ENCODE measurements around the gene HPD.
"Not testable (repeated sequence)": the region's sequence is repeated elsewhere in the genome, so short reads cannot be mapped to it uniquely, and the experiment has no call there.

Gene HPD

DNA sequence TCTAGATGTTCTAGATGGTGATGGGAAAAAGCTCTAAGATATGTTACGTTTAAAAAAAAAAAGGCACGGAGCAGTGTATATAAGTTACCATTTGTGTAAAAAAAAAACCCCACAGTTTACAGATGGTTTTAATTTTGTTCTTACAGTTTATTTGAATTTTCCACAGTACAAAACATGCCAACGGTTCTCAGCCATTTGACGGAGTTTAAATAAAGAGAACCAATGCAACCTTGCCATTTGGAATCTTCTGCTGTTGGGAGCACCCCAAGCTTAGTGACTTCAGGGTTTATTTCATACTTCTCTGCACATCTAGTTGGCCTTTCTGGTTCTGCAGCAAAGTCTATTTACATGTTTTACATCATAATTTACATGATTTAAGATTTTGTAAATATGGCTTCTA, 7.7 kb upstream of the HPD start:
- Histone ChIP-seq H2AFZ (ENCODE audit: low read length, unreplicated experiment) (no peak overlapping the region), H3K4me1 (ENCODE audit: control insufficient read depth, insufficient read depth, low read length, unreplicated experiment) (peaks cover 12% of the 10 kb centered on the region), H3K27me3 (ENCODE audit: insufficient read depth, low read length) (no peaks in the 10 kb centered on the region), H3K4me3 (ENCODE audit: low read depth, low read length) (no peak overlapping the region), H3K27ac (ENCODE audit: low read depth, low read length) (no peak overlapping the region), H3K79me2 (ENCODE audit: control insufficient read depth, insufficient read depth, low read length, unreplicated experiment) (no peaks in the 10 kb centered on the region), H3K36me3 (ENCODE audit: insufficient read depth, low read length) (no peaks in the 10 kb centered on the region)

DNA sequence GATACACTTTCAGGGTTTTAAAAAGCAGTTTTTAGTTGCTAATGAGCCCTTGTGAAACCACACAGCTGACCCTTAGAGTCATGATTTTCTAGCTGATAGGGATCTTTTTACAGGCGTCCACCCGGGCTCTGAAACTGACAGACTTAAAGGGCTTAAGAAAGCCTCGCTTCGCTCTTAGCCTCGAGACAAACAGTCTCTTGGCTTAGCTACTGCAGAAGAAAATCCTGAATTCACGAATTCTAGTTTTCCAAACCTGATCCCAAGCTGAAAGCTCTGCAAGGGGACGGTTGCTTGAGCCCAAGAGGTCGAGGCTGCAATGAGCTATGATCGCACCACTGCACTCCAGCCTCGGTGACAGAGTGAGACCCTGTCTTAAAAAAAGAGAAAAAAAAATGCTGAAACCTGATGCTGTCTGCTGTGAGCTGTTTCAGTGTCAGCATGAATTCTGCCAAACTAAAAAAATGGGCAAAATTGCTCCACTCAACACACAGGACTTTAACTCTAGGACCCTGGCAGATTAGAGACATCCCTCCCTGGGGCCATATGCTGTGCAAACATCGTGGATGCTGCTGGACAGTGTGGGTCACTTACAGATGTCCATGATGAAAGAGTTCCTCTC, 3.1 kb upstream of the HPD start:
- H3K4me1 ChIP-seq (ENCODE audit: control insufficient read depth, insufficient read depth, low read length, unreplicated experiment) = peaks cover 37% of the 10 kb centered on the region
- peak overlapping the region; percentile 58 for H3K4me3 ChIP-seq (ENCODE audit: low read depth, low read length)
- no peaks in the 10 kb centered on the region for H3K36me3 ChIP-seq (ENCODE audit: insufficient read depth, low read length)
- H2AFZ ChIP-seq (ENCODE audit: low read length, unreplicated experiment) = peak overlapping the region; percentile 91
- no peaks in the 10 kb centered on the region for H3K27me3 ChIP-seq (ENCODE audit: insufficient read depth, low read length)
- no peaks in the 10 kb centered on the region for H3K79me2 ChIP-seq (ENCODE audit: control insufficient read depth, insufficient read depth, low read length, unreplicated experiment)
- H3K27ac ChIP-seq (ENCODE audit: low read depth, low read length) = no peak overlapping the region

DNA sequence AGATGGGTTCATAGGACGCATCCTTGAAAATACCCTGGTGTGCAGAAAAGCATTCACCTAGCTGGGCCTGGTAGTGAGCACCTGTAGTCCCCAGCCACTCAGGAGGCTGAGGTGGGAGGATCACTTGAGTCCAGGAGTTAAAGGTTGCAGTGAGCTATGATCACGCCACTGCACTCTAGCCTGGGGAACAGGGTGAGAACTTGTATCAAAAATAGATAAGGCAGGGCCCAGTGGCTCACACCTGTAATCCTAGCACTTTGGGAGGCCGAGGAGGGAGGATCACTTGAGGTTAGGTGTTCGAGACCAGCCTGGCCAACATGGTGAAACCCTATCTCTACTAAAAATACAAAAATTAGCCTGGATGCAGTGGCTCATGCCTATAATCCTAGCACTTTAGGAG, 2.0 kb upstream of the HPD start:
- not testable (repeated sequence) for H2AFZ ChIP-seq (ENCODE audit: low read length, unreplicated experiment); H3K36me3 ChIP-seq (ENCODE audit: insufficient read depth, low read length); H3K79me2 ChIP-seq (ENCODE audit: control insufficient read depth, insufficient read depth, low read length, unreplicated experiment); H3K4me3 ChIP-seq (ENCODE audit: low read depth, low read length); H3K27ac ChIP-seq (ENCODE audit: low read depth, low read length); H3K27me3 ChIP-seq (ENCODE audit: insufficient read depth, low read length)
- H3K4me1 ChIP-seq (ENCODE audit: control insufficient read depth, insufficient read depth, low read length, unreplicated experiment) = peaks cover 35% of the 10 kb centered on the region

DNA sequence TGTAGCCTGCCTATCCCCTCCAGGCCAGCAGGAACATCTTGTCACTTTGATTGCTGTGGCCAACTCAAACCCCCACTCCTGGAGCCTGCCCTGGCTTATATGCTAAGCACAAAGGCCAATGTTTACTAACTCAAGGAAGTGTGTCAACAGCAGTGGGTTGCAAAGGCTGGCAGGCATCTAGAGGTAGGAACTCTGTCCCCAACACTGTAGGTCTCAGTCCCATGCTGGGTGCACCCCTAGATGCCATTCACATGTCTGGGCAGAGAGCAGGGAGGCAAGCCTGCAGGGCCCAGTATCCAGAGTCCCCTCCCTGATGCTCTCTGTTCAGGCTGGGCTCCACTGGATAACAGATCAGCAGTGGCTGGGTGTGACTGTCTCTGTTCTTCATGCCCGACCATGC, 1.6 kb upstream of the HPD start:
- H3K4me3 ChIP-seq (ENCODE audit: low read depth, low read length) = no peak overlapping the region
- no peak overlapping the region for H2AFZ ChIP-seq (ENCODE audit: low read length, unreplicated experiment)
- no peaks in the 10 kb centered on the region for H3K27me3 ChIP-seq (ENCODE audit: insufficient read depth, low read length)
- no peak overlapping the region for H3K27ac ChIP-seq (ENCODE audit: low read depth, low read length)
- peaks cover 35% of the 10 kb centered on the region for H3K4me1 ChIP-seq (ENCODE audit: control insufficient read depth, insufficient read depth, low read length, unreplicated experiment)
- H3K79me2 ChIP-seq (ENCODE audit: control insufficient read depth, insufficient read depth, low read length, unreplicated experiment) = no peaks in the 10 kb centered on the region
- no peaks in the 10 kb centered on the region for H3K36me3 ChIP-seq (ENCODE audit: insufficient read depth, low read length)

DNA sequence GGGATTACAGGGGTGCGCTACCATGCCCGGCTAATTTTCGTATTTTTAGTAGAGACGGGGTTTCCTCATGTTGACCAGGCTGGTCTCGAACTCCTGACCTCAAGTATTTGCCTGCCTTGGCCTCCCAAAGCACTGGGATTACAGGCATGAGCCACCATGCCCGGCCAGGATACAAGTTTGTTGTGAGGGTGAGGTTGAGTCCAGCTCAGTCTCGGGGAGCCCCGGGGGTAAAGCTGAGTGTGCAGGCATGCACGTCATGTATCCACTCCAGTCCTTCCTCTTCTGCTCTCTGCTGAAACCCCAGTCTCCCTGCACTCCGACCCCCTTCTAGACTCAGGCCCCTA, 369 bp downstream of the HPD start:
- Histone ChIP-seq H2AFZ (ENCODE audit: low read length, unreplicated experiment) (peak overlapping the region; percentile 66), H3K27me3 (ENCODE audit: insufficient read depth, low read length) (no peaks in the 10 kb centered on the region), H3K4me3 (ENCODE audit: low read depth, low read length) (no peak overlapping the region), H3K27ac (ENCODE audit: low read depth, low read length) (peak overlapping the region; percentile 88), H3K36me3 (ENCODE audit: insufficient read depth, low read length) (no peaks in the 10 kb centered on the region), H3K79me2 (ENCODE audit: control insufficient read depth, insufficient read depth, low read length, unreplicated experiment) (no peaks in the 10 kb centered on the region), H3K4me1 (ENCODE audit: control insufficient read depth, insufficient read depth, low read length, unreplicated experiment) (peaks cover 35% of the 10 kb centered on the region)

DNA sequence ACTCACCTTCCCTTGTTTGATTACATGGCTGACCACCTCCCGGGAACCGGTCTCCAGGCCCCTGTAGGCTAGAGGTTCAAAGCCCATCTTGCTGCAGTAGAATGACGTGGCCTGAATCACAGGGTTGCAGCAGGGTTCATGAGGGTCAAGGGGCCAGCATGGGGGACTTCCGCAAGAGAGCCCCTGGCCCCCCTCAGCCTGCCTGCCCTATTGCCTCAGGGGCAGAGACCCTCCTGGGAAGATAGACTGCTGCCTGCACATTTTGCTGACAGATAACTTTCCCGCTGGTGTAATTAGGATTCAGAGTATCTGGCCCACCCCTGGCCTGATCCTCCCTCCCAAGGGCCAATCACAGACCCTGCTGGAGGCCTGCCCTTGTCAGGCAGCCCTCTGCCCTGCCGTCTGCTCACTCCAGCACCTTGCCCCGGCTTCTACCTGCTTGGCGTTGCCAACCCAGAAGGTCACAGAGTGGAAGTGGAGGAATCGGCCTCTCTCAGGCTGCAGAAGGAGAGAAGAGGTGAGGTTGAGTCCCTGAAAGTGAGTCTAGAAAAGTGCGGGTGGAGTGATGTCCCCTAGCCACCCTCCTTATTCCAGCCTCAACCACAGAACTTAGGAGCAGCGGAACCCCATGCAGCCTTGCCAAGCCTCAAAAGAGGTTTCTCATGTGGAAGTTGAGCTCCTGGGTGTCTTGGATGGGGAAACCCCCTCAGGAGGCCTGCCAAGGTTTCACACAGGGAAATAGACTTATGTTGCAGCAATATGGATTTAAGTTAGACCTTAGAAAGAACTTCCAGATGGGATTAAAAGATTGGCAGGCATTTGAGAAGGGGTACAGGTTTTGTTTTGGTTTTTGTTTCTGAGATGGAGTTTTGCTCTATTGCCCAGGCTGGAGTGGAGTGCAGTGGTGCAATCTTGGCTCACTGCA, 1.1 kb downstream of the HPD start:
- H3K4me3 ChIP-seq (ENCODE audit: low read depth, low read length) = no peak overlapping the region
- peaks cover 35% of the 10 kb centered on the region for H3K4me1 ChIP-seq (ENCODE audit: control insufficient read depth, insufficient read depth, low read length, unreplicated experiment)
- no peak overlapping the region for H2AFZ ChIP-seq (ENCODE audit: low read length, unreplicated experiment)

DNA sequence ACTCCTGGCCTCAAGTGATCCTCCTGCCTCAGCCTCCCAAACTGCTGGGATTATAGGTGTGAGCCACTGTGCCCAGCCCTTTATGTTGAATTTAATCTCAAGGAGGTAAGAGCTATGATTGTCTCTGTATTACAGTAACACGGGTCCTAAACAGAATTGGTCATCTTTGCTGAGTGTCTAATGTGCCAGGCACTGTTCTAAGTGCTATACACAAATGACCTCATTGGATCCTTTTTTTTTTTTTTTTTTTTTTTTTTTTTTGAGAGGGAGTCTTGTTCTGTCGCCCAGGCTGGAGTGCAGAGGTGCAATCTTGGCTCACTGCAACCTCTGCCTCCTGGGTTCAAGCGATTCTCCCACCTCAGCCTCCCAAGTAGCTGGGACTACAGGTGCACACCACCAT, 6.3 kb downstream of the HPD start:
- not testable (repeated sequence) for H3K27me3 ChIP-seq (ENCODE audit: insufficient read depth, low read length); H3K36me3 ChIP-seq (ENCODE audit: insufficient read depth, low read length); H3K4me3 ChIP-seq (ENCODE audit: low read depth, low read length); H3K79me2 ChIP-seq (ENCODE audit: control insufficient read depth, insufficient read depth, low read length, unreplicated experiment); H2AFZ ChIP-seq (ENCODE audit: low read length, unreplicated experiment); H3K4me1 ChIP-seq (ENCODE audit: control insufficient read depth, insufficient read depth, low read length, unreplicated experiment); H3K27ac ChIP-seq (ENCODE audit: low read depth, low read length)

More for the DNA sequence above, 1.1 kb downstream of the HPD start:
- no peaks in the 10 kb centered on the region for H3K36me3 ChIP-seq (ENCODE audit: insufficient read depth, low read length)
- H3K79me2 ChIP-seq (ENCODE audit: control insufficient read depth, insufficient read depth, low read length, unreplicated experiment) = no peaks in the 10 kb centered on the region
- peak overlapping the region; percentile 88; the same call in 1 of the 2 replicates for H3K27ac ChIP-seq (ENCODE audit: low read depth, low read length)
- H3K27me3 ChIP-seq (ENCODE audit: insufficient read depth, low read length) = no peaks in the 10 kb centered on the region

DNA sequence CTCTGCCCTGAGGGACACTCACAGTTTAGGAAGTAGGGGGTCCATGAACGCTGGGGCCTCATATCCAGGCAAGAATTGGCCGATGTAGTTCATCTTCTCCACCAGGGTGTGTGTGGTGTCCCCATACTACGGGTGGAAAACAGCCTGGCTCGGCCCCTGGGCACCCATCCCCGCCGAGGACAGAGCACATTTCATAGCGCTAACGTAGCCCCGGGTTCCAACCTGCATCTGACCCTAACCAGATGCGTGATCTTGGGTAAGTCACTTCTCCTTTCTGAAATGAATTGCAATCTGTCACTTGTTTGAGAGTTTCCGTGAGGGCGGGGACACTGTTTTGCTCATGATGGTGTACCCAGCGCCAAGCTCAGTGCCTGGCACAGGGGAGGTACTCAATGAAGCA, 9.0 kb downstream of the HPD start:
- Histone ChIP-seq H3K27me3 (ENCODE audit: insufficient read depth, low read length) (no peaks in the 10 kb centered on the region), H3K36me3 (ENCODE audit: insufficient read depth, low read length) (no peaks in the 10 kb centered on the region), H3K79me2 (ENCODE audit: control insufficient read depth, insufficient read depth, low read length, unreplicated experiment) (no peaks in the 10 kb centered on the region), H3K4me1 (ENCODE audit: control insufficient read depth, insufficient read depth, low read length, unreplicated experiment) (no peaks in the 10 kb centered on the region), H3K4me3 (ENCODE audit: low read depth, low read length) (no peak overlapping the region), H3K27ac (ENCODE audit: low read depth, low read length) (no peak overlapping the region), H2AFZ (ENCODE audit: low read length, unreplicated experiment) (no peak overlapping the region)

DNA sequence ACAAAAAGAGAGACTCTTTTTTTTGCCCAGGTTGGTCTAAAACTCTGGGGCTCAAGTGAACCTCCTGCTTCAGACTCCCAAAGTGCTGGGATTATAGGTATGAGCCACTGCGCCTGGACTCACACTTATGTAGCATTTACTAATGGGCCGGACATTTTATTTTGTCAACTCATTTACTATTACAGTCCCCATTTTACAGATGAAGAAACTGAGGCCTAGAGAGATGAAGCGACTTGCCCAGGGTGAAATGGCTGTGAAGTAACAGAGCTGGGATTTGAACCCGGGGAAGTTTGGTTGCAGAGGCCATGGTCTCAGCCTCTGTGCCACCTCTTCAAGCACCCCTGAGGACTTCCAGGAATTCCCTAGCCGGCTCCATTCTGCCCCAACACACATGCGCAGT, 9.4 kb downstream of the HPD start:
- Histone ChIP-seq H3K36me3 (ENCODE audit: insufficient read depth, low read length) (no peaks in the 10 kb centered on the region), H2AFZ (ENCODE audit: low read length, unreplicated experiment) (no peak overlapping the region), H3K27ac (ENCODE audit: low read depth, low read length) (no peak overlapping the region), H3K27me3 (ENCODE audit: insufficient read depth, low read length) (no peaks in the 10 kb centered on the region), H3K79me2 (ENCODE audit: control insufficient read depth, insufficient read depth, low read length, unreplicated experiment) (no peaks in the 10 kb centered on the region), H3K4me3 (ENCODE audit: low read depth, low read length) (no peak overlapping the region), H3K4me1 (ENCODE audit: control insufficient read depth, insufficient read depth, low read length, unreplicated experiment) (no peaks in the 10 kb centered on the region)

DNA sequence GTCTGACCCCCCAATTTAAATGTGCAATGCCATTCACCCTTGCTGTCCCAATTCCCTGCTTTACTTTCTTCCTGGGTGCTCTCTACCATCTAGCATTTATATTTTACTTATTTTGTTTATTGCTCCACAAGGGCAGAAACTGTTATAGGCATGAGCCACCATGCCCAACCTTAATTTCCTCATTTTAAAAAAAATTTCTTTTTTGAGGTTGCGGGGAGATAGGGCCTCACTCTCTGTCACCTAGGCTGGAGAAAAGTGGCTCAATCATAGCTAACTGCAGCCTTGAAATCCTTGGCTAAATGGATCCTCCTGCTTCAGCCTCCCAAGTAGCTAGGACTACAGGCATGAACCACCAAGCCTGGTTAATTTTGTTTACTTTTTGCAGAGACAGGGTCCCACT, 13.0 kb downstream of the HPD start:
- H3K4me1 ChIP-seq (ENCODE audit: control insufficient read depth, insufficient read depth, low read length, unreplicated experiment) = no peaks in the 10 kb centered on the region
- H3K4me3 ChIP-seq (ENCODE audit: low read depth, low read length) = no peak overlapping the region
- no peak overlapping the region for H3K27ac ChIP-seq (ENCODE audit: low read depth, low read length)
- H3K79me2 ChIP-seq (ENCODE audit: control insufficient read depth, insufficient read depth, low read length, unreplicated experiment) = no peaks in the 10 kb centered on the region
- H2AFZ ChIP-seq (ENCODE audit: low read length, unreplicated experiment) = no peak overlapping the region
- H3K27me3 ChIP-seq (ENCODE audit: insufficient read depth, low read length) = no peaks in the 10 kb centered on the region
- H3K36me3 ChIP-seq (ENCODE audit: insufficient read depth, low read length) = no peaks in the 10 kb centered on the region
